ENCODE results near the gene PSME1.

DNA sequence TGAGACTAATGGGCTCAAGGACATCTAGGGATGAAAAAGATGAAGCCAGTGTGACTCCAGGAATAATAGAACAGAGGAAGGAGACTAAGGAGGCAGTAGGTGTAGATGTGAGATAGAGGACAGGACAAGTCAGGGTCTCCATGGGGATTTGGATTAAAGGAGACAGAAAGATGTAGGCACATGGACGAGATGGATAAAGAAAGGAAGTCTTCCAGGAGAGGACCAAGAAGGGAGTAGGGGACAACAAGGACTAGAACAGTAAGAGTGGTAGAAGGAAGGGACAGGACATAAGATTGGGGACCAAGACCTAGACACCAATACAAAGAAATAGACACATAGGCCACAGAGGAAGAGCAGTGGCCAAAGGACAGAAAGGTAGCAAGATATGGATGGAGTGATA is 49.0 kb upstream of the PSME1 start:
- no peak for TF ChIP-seq FIP1L1 (IDR thresholded peaks at IDR 0.05; ENCODE audit: borderline replicate concordance, insufficient read depth, low read depth, low read length)
- no peak for TF ChIP-seq NFYB (CRISPR knock-in tag; IDR thresholded peaks at IDR 0.05)
- no peak for TF ChIP-seq KAT7 (CRISPR knock-in tag; IDR thresholded peaks at IDR 0.05; ENCODE audit: borderline replicate concordance)
- TF ChIP-seq, protein P1, sequence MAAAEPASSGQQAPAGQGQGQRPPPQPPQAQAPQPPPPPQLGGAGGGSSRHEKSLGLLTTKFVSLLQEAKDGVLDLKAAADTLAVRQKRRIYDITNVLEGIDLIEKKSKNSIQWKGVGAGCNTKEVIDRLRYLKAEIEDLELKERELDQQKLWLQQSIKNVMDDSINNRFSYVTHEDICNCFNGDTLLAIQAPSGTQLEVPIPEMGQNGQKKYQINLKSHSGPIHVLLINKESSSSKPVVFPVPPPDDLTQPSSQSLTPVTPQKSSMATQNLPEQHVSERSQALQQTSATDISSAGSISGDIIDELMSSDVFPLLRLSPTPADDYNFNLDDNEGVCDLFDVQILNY (CRISPR knock-in tag; conservative IDR thresholded peaks at IDR 0.05) = no peak
- no peak for TF ChIP-seq ZNF777 (CRISPR knock-in tag; IDR thresholded peaks at IDR 0.05)
- TF ChIP-seq ZNF232 (CRISPR knock-in tag; IDR thresholded peaks at IDR 0.05; ENCODE audit: borderline replicate concordance) = no peak
- no peak for TF ChIP-seq FOSL2 (CRISPR knock-in tag; IDR thresholded peaks at IDR 0.05)
- TF ChIP-seq, protein P2, sequence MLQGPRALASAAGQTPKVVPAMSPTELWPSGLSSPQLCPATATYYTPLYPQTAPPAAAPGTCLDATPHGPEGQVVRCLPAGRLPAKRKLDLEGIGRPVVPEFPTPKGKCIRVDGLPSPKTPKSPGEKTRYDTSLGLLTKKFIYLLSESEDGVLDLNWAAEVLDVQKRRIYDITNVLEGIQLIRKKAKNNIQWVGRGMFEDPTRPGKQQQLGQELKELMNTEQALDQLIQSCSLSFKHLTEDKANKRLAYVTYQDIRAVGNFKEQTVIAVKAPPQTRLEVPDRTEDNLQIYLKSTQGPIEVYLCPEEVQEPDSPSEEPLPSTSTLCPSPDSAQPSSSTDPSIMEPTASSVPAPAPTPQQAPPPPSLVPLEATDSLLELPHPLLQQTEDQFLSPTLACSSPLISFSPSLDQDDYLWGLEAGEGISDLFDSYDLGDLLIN (CRISPR knock-in tag; IDR thresholded peaks at IDR 0.05; ENCODE audit: borderline replicate concordance) = no peak
- TF ChIP-seq FOXJ3 (CRISPR knock-in tag; IDR thresholded peaks at IDR 0.05; ENCODE audit: borderline replicate concordance) = no peak
- TF ChIP-seq, protein P3, sequence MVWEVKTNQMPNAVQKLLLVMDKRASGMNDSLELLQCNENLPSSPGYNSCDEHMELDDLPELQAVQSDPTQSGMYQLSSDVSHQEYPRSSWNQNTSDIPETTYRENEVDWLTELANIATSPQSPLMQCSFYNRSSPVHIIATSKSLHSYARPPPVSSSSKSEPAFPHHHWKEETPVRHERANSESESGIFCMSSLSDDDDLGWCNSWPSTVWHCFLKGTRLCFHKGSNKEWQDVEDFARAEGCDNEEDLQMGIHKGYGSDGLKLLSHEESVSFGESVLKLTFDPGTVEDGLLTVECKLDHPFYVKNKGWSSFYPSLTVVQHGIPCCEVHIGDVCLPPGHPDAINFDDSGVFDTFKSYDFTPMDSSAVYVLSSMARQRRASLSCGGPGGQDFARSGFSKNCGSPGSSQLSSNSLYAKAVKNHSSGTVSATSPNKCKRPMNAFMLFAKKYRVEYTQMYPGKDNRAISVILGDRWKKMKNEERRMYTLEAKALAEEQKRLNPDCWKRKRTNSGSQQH (CRISPR knock-in tag; IDR thresholded peaks at IDR 0.05; ENCODE audit: low read depth) = no peak
- TF ChIP-seq, protein P4, sequence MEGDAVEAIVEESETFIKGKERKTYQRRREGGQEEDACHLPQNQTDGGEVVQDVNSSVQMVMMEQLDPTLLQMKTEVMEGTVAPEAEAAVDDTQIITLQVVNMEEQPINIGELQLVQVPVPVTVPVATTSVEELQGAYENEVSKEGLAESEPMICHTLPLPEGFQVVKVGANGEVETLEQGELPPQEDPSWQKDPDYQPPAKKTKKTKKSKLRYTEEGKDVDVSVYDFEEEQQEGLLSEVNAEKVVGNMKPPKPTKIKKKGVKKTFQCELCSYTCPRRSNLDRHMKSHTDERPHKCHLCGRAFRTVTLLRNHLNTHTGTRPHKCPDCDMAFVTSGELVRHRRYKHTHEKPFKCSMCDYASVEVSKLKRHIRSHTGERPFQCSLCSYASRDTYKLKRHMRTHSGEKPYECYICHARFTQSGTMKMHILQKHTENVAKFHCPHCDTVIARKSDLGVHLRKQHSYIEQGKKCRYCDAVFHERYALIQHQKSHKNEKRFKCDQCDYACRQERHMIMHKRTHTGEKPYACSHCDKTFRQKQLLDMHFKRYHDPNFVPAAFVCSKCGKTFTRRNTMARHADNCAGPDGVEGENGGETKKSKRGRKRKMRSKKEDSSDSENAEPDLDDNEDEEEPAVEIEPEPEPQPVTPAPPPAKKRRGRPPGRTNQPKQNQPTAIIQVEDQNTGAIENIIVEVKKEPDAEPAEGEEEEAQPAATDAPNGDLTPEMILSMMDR (CRISPR knock-in tag; IDR thresholded peaks at IDR 0.05) = no peak
- no peak for TF ChIP-seq TEAD3 (CRISPR knock-in tag; optimal IDR thresholded peaks at IDR 0.05; ENCODE audit: borderline replicate concordance)

Data from HepG2 (cell line).